Stimulated activated CD8-positive, alpha-beta memory T cell treated with anti-CD3 and anti-CD28 coated beads, Interleukin-15, amount 100 ng/mL, for 4 hours (primary cell): ENCODE measurements around the gene SLK.

Experiments used
- DNase-seq, 2 donors: peaks; one replicate each; pipeline ENCODE4 v3.0.0-alpha.2; 2020; ENCODE audit warnings: low read depth in 2 of 2

The SLK gene

GRCh38 chr10:104033401-104033930 is 66.5 kb downstream of the SLK start:
- DNase-seq, result no peak

- DNase-seq, result no peak
These were observed 67.0 kb downstream of the SLK start for GRCh38 chr10:104033966-104034365.

- DNase-seq, result no peak
These were observed 67.7 kb downstream of the SLK start for GRCh38 chr10:104034401-104035193.

GRCh38 chr10:104035194-104036068 is 68.5 kb downstream of the SLK start:
- DNase-seq, result no peak

GRCh38 chr10:104036069-104036384 is 69.1 kb downstream of the SLK start:
- DNase-seq, result no peak

GRCh38 chr10:104036518-104037260 is 69.7 kb downstream of the SLK start:
- DNase-seq, result no peak

- DNase-seq, result no peak
These were observed 70.5 kb downstream of the SLK start for GRCh38 chr10:104037261-104037951.

- DNase-seq, result no peak
These were observed 71.6 kb downstream of the SLK start for GRCh38 chr10:104038537-104038936.

GRCh38 chr10:104038958-104039752 is 72.2 kb downstream of the SLK start:
- no peak for DNase-seq

- no peak for DNase-seq
These were observed 73.4 kb downstream of the SLK start for GRCh38 chr10:104040382-104040781.

- no peak for DNase-seq
These were observed 74.2 kb downstream of the SLK start for GRCh38 chr10:104040862-104041789.

GRCh38 chr10:104041891-104042535 is 75.1 kb downstream of the SLK start:
- no peak for DNase-seq

- DNase-seq, result no peak
These were observed 76.4 kb downstream of the SLK start for GRCh38 chr10:104043185-104043830.

- DNase-seq, result no peak
These were observed 76.9 kb downstream of the SLK start for GRCh38 chr10:104043854-104044253.

GRCh38 chr10:104045151-104046089 is 78.5 kb downstream of the SLK start:
- DNase-seq, result no peak

GRCh38 chr10:104046651-104047050 is 79.7 kb downstream of the SLK start:
- no peak for DNase-seq

GRCh38 chr10:104049504-104050250 is 82.7 kb downstream of the SLK start:
- no peak for DNase-seq
